ENCODE results near the gene NANOS2. TPM values are rescaled to one million over a fixed set of nuclear protein-coding genes. Genes with fewer than 3 reads are reported as not detected.

The NANOS2 gene
- total and polyA plus RNA-seq, 9 of the 15 experiments (the other 6 are each of a cell fraction or from before 2014, with no cell fraction given) = not detected

GRCh38 chr19:45863840-45864628 is 50.5 kb downstream of the NANOS2 start, which contains the start of gene FOXA3 (continued):
- TF ChIP-seq MAZ (CRISPR knock-in tag; conservative IDR thresholded peaks at IDR 0.05 in 1 of 2, IDR thresholded peaks at IDR 0.05 in 1 of 2) = peak; percentile 98 to 100
- peak; percentile 38; the same call in 1 of the 2 replicates for TF ChIP-seq ZNF263 (CRISPR knock-in tag; IDR thresholded peaks at IDR 0.05; ENCODE audit: borderline replicate concordance)
- TF ChIP-seq ETV5 (CRISPR knock-in tag; IDR thresholded peaks at IDR 0.05; ENCODE audit: low read depth) = peak; percentile 23; the same call in 1 of the 2 replicates
- 0 out of 2 replicates have a peak, but pooled peaks have one; percentile 24 for TF ChIP-seq MEF2A (IDR thresholded peaks at IDR 0.05; ENCODE audit: control insufficient read depth, low read depth, low read length)
- no peak for TF ChIP-seq RBM34 (IDR thresholded peaks at IDR 0.05; ENCODE audit: borderline replicate concordance, insufficient read depth, low read length)
- no peak for TF ChIP-seq ATF1 (CRISPR knock-in tag; IDR thresholded peaks at IDR 0.05)
- peak; percentile 31 for TF ChIP-seq ATF1 (tag; IDR thresholded peaks at IDR 0.05)
- TF ChIP-seq ZNF239 (CRISPR knock-in tag; IDR thresholded peaks at IDR 0.05) = peak; percentile 9; the same call in 1 of the 2 replicates
- TF ChIP-seq, protein P1, sequence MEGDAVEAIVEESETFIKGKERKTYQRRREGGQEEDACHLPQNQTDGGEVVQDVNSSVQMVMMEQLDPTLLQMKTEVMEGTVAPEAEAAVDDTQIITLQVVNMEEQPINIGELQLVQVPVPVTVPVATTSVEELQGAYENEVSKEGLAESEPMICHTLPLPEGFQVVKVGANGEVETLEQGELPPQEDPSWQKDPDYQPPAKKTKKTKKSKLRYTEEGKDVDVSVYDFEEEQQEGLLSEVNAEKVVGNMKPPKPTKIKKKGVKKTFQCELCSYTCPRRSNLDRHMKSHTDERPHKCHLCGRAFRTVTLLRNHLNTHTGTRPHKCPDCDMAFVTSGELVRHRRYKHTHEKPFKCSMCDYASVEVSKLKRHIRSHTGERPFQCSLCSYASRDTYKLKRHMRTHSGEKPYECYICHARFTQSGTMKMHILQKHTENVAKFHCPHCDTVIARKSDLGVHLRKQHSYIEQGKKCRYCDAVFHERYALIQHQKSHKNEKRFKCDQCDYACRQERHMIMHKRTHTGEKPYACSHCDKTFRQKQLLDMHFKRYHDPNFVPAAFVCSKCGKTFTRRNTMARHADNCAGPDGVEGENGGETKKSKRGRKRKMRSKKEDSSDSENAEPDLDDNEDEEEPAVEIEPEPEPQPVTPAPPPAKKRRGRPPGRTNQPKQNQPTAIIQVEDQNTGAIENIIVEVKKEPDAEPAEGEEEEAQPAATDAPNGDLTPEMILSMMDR (IDR thresholded peaks at IDR 0.05 in 2 of 3, conservative IDR thresholded peaks at IDR 0.05 in 1 of 3; ENCODE audit: insufficient read depth in 2 of 3, low read depth in 1 of 3, low read length in 3 of 3) = peak; percentile 74 to 98 (median 90)
- TF ChIP-seq KAT8 (IDR thresholded peaks at IDR 0.05; ENCODE audit: low read depth) = no peak
- TF ChIP-seq EP400 (IDR thresholded peaks at IDR 0.05) = peak; percentile 34; the same call in 1 of the 2 replicates
- TF ChIP-seq MEF2D (tag; conservative IDR thresholded peaks at IDR 0.05; ENCODE audit: low read depth) = peak; percentile 24; the same call in 1 of the 2 replicates
- TF ChIP-seq, protein P2, sequence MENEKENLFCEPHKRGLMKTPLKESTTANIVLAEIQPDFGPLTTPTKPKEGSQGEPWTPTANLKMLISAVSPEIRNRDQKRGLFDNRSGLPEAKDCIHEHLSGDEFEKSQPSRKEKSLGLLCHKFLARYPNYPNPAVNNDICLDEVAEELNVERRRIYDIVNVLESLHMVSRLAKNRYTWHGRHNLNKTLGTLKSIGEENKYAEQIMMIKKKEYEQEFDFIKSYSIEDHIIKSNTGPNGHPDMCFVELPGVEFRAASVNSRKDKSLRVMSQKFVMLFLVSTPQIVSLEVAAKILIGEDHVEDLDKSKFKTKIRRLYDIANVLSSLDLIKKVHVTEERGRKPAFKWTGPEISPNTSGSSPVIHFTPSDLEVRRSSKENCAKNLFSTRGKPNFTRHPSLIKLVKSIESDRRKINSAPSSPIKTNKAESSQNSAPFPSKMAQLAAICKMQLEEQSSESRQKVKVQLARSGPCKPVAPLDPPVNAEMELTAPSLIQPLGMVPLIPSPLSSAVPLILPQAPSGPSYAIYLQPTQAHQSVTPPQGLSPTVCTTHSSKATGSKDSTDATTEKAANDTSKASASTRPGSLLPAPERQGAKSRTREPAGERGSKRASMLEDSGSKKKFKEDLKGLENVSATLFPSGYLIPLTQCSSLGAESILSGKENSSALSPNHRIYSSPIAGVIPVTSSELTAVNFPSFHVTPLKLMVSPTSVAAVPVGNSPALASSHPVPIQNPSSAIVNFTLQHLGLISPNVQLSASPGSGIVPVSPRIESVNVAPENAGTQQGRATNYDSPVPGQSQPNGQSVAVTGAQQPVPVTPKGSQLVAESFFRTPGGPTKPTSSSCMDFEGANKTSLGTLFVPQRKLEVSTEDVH (IDR thresholded peaks at IDR 0.05; ENCODE audit: low read depth, partially characterized antibody) = peak; percentile 14
- peak; percentile 39; the same call in 1 of the 2 replicates for TF ChIP-seq ZNF766 (CRISPR knock-in tag; conservative IDR thresholded peaks at IDR 0.05)
- TF ChIP-seq ZC3H11A (IDR thresholded peaks at IDR 0.05; ENCODE audit: low read depth, low read length) = 0 out of 2 replicates have a peak, but pooled peaks have one; percentile 37
- TF ChIP-seq HCFC1 (IDR thresholded peaks at IDR 0.05; ENCODE audit: low read depth, low read length) = peak; percentile 58
- no peak for TF ChIP-seq CHCHD3 (CRISPR knock-in tag; IDR thresholded peaks at IDR 0.05)
- 0 out of 2 replicates have a peak, but pooled peaks have one; percentile 51 for TF ChIP-seq LCOR (CRISPR knock-in tag; IDR thresholded peaks at IDR 0.05)
- peak; percentile 20; the same call in 1 of the 2 replicates for TF ChIP-seq L3MBTL2 (IDR thresholded peaks at IDR 0.05)
- peak; percentile 89 for TF ChIP-seq POLR2G (IDR thresholded peaks at IDR 0.05; ENCODE audit: low read depth, low read length)
- peak; percentile 8 for TF ChIP-seq DACH1 (IDR thresholded peaks at IDR 0.05; ENCODE audit: partially characterized antibody)
- TF ChIP-seq RBM25 (IDR thresholded peaks at IDR 0.05; ENCODE audit: low read depth, low read length, severe bottlenecking) = peak; percentile 84

All from K562 (cell line).